Forelimb muscle (tissue), 1 donor: ENCODE results near the gene FUOM. TPM values are rescaled to one million over a fixed set of nuclear protein-coding genes. Genes with fewer than 3 reads are reported as not detected.
"Not testable (repeated sequence)": the region's sequence is repeated elsewhere in the genome, so short reads cannot be mapped to it uniquely, and the experiment has no call there.

ENCODE experiments used
- DNase-seq: peaks from one replicate; pipeline ENCODE4 v3.0.0-alpha.2; 2013; ENCODE audit warnings: low read depth
- polyA plus RNA-seq: library from polyadenylated mRNA; unstranded; fragments of 120-200 nt; gene quantifications from one replicate; pipeline ENCODE4 v1.2.1, GENCODE V29; 2013; ENCODE audit not compliant: insufficient read length

The FUOM gene
- polyA plus RNA-seq, 1 donor = 4.5 TPM

- DNase-seq = no peak
These were observed 24.7 kb downstream of the FUOM start for GRCh38 chr10:133332936-133333699.

DNA sequence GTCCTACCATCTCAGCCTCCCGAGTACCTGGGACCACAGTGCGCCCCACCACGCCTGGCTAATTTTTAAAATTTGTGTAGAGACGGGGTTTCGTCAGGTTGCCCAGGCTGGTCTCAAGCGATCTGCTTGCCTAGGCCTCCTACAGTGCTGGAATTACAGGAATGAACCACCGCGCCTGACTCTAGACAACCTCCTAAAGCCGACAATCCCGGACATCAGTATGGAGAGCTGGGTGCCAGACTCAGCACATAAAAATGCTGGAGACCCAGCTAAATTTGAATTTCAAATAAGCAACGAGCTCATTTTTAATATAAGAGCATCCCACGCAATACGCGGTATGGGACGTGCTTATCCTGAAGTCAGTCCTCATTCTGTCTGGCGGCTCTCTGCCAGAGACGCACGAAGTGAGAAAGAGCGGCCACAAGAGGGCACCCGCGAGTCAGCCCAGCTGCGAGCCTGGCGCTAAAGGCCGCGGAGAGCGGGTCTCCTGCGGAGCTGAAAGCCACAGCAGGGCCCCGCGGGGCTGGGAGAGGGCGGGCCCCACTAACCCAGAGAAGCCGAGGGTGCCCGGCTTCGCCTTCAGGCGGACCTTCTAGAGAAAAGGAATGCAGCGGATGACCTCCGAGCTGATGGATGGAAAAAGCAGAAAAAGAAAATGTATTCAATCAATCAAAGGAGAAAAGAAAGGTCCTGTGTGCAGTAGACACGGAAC, 28.2 kb downstream of the FUOM start:
- peak; percentile 64 for DNase-seq

DNA sequence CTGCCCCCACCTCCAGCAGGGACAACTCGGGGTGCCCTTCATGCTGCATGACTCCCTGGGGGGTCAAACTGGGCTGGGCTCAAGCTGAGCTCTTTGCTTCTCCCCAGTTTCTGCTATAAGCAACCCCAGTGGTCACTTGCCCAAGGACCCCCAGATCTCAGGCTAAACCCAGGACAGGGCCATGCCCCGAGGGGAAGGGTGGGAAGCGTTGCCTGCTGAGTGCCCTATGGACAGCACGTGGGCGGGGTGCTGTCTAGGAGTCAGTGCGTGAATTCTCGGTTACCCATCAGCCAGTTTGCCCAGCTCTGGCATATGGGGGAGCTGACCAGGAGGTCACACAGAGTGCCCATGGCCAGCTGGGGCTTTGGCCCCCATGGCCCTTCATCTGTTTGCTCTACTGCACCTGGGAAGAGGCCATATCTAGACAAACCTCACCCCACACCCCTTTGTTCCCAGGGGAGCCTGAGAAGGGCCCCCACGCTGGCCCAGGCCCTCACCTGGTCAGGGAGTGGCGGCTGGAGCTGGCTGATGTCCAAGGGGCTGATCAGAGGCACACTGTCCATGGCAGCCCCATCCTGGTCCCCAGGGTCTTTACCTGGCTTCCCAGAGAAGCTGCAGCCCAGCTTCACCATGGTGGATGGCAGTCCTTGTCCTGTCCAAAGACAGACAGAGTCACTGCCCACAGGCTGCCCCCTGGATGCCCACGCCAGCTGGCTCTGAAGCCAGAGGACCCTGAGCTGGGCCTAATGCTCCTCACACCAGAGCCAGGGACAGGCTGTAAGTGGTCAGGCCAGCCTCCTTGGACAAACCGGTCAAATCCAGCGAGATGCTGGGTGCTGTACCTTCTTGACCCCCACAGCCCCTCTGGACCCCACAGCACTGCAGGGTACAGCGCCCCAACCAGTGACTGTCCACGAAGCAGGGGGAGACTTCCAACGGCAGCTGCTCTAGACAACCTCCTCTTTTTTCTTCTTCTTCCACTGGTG, 29.2 kb downstream of the FUOM start:
- DNase-seq = no peak

DNA sequence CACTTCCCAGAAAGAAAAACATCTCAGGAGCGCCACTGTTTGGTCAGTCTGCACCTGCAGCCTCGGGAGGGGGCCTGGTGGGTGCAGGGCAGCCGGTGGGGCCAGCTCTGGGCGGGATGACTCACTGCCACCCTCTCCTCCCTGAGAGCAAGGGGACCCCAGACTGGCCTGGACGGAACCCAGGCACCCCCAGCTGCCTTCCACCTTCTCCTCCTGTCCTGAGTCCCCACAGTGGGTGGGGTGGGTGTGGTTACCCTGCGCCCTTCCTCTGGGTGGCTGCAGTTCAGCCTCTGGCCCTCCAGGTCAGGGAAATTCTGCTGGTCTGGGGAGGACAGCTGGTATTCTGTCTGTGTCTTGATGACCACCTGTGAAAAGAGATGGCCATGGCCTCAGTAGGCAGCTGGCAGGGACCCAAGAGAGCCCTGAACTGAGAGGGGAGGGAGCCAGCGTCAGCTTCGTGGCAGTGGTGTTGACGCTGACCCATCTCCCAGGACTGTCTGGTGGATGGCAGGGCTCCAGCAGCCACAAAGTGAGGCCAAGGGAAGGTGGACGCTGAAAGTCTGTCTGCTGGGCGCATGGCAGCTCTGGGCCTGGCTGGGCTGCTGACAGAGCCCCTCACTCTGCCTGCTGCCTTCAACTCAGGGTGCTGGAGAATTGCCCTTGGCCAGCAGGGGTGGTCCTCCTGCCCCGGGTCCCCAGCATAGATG, 30.0 kb downstream of the FUOM start:
- DNase-seq = no peak

DNA sequence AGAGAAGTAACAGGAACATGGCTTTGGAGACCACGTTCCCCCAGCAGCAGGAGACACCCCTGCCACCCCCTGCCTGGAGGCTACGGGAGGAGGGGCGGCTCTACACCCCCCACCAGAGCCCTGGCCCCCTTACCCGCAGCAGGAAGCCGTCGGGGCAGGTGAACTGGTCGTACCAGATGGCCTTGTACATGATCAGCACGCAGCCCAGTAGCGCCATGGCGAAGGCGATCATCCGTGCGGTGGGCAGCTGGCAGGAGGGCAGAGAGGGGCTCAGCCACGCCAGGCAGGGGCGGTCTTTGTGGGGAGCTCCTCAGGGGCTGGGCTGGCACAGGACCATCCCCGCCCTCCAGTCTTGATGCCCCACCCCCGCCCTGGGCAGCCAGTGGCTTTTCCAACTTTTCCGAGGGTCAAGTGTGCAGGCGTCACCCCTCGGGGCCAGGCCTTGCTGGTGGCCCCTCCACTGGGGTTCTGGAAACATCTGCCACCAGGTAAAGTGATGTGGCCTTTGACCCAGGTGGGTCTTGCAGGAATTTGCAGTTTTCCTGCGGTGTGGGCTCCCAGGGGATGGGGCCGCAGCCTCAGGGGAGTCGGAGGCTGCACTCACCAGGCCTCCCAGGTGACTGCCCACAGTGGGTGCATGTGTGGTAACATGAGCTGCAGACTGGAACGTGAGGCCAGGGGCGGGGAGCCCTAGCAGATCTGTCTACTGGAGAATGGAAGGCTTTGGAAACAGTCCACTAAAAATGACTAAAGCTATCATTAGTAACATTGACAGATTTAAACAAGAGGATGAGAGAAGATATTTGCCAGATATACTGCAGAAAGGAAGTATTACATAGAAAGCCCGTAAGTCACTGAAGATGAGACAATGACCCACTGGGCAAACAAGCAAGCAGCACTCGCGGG, 30.8 kb downstream of the FUOM start:
- DNase-seq = no peak

GRCh38 chr10:133326223-133326551, 31.6 kb downstream of the FUOM start:
- DNase-seq = no peak

GRCh38 chr10:133325440-133326222, 32.2 kb downstream of the FUOM start:
- no peak for DNase-seq

DNA sequence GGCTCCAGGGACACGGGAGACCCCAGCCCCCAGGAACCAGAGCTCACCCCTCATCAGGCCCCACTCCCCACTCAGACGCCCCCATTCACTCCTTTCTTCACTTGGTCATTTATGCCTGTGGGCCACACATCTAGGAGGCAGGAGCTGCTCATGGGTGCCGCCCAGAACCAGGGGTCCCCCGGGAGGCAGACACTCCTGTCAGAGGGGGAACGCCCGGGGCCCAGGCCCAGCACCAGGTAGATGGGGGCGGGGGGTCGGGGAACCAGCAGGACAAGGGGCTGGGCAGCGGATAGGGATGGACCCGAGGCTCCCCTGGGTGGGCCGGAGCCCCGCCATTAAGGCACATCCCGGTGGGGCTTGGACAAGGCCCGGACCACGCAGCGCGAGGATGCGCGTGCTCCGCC, 33.0 kb downstream of the FUOM start:
- no peak for DNase-seq

DNA sequence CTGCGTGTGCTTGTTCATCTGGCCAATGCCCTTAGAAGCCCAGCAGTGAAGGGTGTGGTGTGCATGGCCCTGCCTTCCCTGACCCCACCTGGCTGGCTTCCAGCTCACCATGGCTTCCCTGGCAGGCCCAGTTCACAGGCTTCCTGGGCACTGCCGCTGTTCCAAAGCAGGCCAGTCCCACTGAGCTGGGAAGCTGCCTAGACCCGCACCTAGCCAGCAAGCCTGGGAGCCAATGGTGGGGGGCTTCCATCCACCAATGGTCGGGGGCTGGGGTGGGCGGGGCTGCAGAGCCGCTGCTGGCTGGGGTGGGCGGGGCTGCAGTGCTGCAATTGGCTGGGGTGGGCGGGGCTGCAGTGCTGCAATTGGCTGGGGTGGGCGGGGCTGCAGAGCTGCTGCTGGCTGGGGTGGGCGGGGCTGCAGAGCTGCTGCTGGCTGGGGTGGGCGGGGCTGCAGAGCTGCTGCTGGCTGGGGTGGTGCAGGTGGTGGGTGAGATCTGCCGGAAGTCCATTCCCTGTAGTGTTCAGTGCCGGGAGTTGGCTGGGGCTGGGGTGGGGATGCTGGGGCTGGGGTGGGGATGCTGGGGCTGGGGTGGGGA, 33.5 kb downstream of the FUOM start:
- DNase-seq = no peak

GRCh38 chr10:133322064-133322709, 35.6 kb downstream of the FUOM start:
- not testable (repeated sequence) for DNase-seq

DNA sequence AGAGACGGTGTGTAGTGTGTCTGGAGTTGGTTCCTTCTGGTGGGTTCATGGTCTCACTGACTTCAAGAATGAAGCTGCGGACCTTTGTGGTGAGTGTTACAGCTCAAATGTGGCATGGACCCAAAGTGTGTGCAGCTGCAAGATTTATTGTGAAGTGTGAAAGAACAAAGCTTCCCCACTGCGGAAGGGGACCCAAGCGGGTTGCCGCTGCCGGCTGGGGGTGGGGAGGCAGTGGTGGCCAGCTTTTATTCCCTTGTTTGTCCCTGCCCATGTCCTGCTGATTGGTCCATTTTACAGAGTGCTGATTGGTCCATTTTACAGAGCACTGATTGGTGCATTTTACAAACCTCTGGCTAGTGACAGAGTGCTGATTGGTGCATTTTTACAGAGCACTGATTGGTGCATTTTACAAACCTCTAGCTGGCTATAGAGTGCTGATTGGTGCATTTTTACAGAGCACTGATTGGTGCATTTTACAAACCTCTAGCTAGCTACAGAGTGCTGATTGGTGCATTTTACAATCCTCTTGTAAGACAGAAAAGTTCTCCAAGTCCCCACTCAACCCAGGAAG, 36.9 kb downstream of the FUOM start:
- DNase-seq = not testable (repeated sequence)

GRCh38 chr10:133318494-133319127, 39.2 kb downstream of the FUOM start:
- no peak for DNase-seq

GRCh38 chr10:133316732-133317131, 41.1 kb downstream of the FUOM start:
- DNase-seq = no peak

DNA sequence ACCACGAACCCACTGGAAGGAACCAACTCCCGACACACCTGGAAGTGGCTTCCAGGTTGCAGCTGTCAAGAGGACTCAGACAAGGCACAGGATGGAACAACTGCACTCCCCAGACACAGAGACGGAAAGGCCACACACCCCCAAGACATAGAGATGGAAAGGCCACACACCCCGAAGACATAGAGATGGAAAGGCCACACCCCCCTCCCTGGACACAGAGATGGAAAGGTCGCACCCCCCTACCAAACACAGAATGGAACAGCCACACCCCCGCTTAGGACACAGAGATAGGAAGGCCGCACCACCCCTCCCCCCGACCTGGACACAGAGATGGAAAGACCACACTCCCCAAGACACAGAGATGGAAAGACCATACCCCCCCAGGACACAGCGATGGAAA, 41.6 kb downstream of the FUOM start:
- no peak for DNase-seq

DNA sequence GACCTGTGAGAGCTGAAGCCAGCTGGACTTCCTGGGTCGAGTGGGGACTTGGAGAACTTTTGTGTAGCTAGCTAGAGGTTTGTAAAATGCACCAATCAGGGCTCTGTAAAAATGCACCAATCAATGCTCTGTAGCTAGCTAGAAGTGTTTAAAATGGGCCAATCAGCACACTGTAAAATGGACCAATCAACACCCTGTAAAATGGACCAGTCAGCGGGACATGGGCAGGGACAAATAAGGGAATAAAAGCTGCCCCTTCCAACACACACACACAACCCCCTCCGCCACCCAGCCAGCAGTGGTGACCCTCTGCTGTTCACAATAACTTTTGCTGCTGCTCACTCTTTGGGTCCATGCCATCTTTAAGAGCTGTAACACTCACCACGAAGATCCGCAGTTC, 42.0 kb downstream of the FUOM start:
- no peak for DNase-seq

GRCh38 chr10:133314911-133315310, 42.9 kb downstream of the FUOM start:
- DNase-seq = no peak

GRCh38 chr10:133313192-133313591, 44.6 kb downstream of the FUOM start:
- DNase-seq = no peak

DNA sequence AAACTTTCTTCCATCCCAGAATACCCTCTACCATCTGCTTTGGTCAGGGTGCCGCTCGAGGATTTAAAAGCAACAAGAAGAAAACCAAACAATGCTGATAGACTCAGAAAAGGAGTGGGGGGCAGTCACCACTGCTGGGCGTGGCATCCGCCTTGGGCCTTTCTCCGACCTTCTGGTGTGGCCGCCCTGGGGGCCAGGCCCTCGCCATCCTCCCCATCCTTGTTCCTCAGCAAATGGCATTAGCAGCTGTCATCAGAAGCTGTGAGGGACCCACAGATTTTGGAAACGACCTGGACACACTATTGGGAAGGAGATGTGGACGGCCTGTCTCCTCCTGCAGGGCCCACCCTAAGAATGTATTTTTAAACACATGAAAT, 45.1 kb downstream of the FUOM start:
- DNase-seq = no peak
